Measurements from ENCODE around the gene NRXN3.

DNA sequence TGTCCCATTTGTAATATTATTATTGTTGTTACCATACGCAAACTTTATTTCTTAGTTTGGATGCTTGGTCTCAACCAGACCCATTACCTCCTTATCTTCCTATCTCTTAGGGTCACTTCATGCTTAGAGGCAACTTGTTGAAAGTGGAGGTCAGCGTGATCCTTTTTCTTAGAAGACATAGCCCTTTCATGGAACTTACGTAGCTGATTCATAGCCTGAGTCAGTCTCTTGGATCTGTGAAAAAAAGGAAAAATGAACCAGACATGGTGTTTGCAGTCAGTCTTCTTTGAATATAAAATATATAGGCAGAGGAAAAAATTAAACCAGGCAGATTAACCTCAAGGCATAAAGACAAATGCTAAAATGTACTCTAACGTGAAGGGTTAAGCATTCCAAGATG lies 1427.4 kb downstream of the NRXN3 start:
- TF ChIP-seq, protein P1, sequence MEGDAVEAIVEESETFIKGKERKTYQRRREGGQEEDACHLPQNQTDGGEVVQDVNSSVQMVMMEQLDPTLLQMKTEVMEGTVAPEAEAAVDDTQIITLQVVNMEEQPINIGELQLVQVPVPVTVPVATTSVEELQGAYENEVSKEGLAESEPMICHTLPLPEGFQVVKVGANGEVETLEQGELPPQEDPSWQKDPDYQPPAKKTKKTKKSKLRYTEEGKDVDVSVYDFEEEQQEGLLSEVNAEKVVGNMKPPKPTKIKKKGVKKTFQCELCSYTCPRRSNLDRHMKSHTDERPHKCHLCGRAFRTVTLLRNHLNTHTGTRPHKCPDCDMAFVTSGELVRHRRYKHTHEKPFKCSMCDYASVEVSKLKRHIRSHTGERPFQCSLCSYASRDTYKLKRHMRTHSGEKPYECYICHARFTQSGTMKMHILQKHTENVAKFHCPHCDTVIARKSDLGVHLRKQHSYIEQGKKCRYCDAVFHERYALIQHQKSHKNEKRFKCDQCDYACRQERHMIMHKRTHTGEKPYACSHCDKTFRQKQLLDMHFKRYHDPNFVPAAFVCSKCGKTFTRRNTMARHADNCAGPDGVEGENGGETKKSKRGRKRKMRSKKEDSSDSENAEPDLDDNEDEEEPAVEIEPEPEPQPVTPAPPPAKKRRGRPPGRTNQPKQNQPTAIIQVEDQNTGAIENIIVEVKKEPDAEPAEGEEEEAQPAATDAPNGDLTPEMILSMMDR (conservative IDR thresholded peaks at IDR 0.05) = no peak
- TF ChIP-seq EZH2 (IDR thresholded peaks at IDR 0.05; ENCODE audit: low read depth) = no peak

Measured in PC-9 (cell line).